Measurements from ENCODE around the gene ATG4C. TPM values are rescaled to one million over a fixed set of nuclear protein-coding genes. Genes with fewer than 3 reads are reported as not detected.
"Not testable (repeated sequence)": the region's sequence is repeated elsewhere in the genome, so short reads cannot be mapped to it uniquely, and the experiment has no call there.

Gene ATG4C
- total and polyA plus RNA-seq, 2 of the 13 experiments (the other 11 are each of a cell fraction or from before 2014, with no cell fraction given): 4.0 to 11.2 TPM

GRCh38 chr1:62735491-62736171 lies 48.3 kb upstream of the ATG4C start:
- no peaks in the 10 kb centered on the region for H3K9me3 ChIP-seq (ENCODE audit: low read length)
- no peaks in the 10 kb centered on the region for H3K79me2 ChIP-seq (ENCODE audit: insufficient read depth, low read length)
- ChIA-PET POLR2A (interaction anchor here (7.6 kb wide), 1 partner anchor 45 kb away, joined by 55 read pairs; the partner anchor contains the start of gene DOCK7), CTCF (ENCODE audit: low intra/inter-chr PET ratio, low total read pairs) (no interaction called here)
- H3K4me2 ChIP-seq (ENCODE audit: low read depth, low read length): no peak overlapping the region
- H2AFZ ChIP-seq (ENCODE audit: low read length): no peak overlapping the region
- H3K27me3 ChIP-seq (ENCODE audit: control insufficient read depth in 1 of 2, insufficient read depth in 2 of 2, low read length in 2 of 2): no peaks in the 10 kb centered on the region
- no TSS peak for BruUV-seq (replicated peaks)
- peak overlapping the region; percentile 21; the same call in 1 of the 2 replicates for H3K9ac ChIP-seq (ENCODE audit: insufficient read depth, low read depth, low read length)
- no peak overlapping the region for H3K4me3 ChIP-seq (replicated peaks in 1 of 3; ENCODE audit: insufficient read depth in 1 of 3, low read depth in 2 of 3, low read length in 3 of 3)
- H3K36me3 ChIP-seq (replicated peaks in 1 of 2; ENCODE audit: control insufficient read depth in 1 of 2, insufficient read depth in 2 of 2, low read length in 2 of 2): no peaks in the 10 kb centered on the region
- H3K4me1 ChIP-seq (ENCODE audit: insufficient read depth, low read length): peaks cover 57% of the 10 kb centered on the region
- H4K20me1 ChIP-seq (ENCODE audit: insufficient read depth, low read length): no peaks in the 10 kb centered on the region
- in situ Hi-C loops (cut with HindIII; ENCODE audit: extremely low pct_ligation_motif_present, low pct_unique_long_range_greater_than_20kb) (no loop called here), intact Hi-C loops (cut with micrococcal nuclease; ENCODE audit: unreplicated experiment) (loop anchor here (10.0 kb wide), 1 partner anchor 111 kb away; no protein-coding TSS in a partner anchor)
- H3K27ac ChIP-seq (ENCODE audit: extremely low read length, insufficient read depth, low read length): peak overlapping the region; percentile 77
- ATAC-seq (no peak), DNase-seq (ENCODE audit: low spot score) (no peak), FAIRE-seq (no peak)
- WGBS (ENCODE audit: low lambda C conversion rate): 75% methylated on average over 3 of the region's 3 CpGs
- no peak for TF ChIP-seq KDM1A (CRISPR knock-in tag; IDR thresholded peaks at IDR 0.05)
- TF ChIP-seq FOSL2 (CRISPR knock-in tag; IDR thresholded peaks at IDR 0.05): peak; percentile 55; the same call in 1 of the 2 replicates
- TF ChIP-seq FOXC1 (CRISPR knock-in tag; IDR thresholded peaks at IDR 0.05; ENCODE audit: borderline replicate concordance): no peak
- TF ChIP-seq ZNF607 (CRISPR knock-in tag; IDR thresholded peaks at IDR 0.05; ENCODE audit: borderline replicate concordance): no peak

- H3K9ac ChIP-seq (ENCODE audit: insufficient read depth, low read depth, low read length); intact Hi-C loops (cut with micrococcal nuclease; ENCODE audit: unreplicated experiment); CTCF ChIA-PET (ENCODE audit: low intra/inter-chr PET ratio, low total read pairs); FAIRE-seq; ATAC-seq; H2AFZ ChIP-seq (ENCODE audit: low read length); DNase-seq (ENCODE audit: low spot score); H3K27ac ChIP-seq (ENCODE audit: extremely low read length, insufficient read depth, low read length); H3K4me3 ChIP-seq (replicated peaks in 1 of 3; ENCODE audit: insufficient read depth in 1 of 3, low read depth in 2 of 3, low read length in 3 of 3); H3K27me3 ChIP-seq (ENCODE audit: control insufficient read depth in 1 of 2, insufficient read depth in 2 of 2, low read length in 2 of 2); BruUV-seq (replicated peaks); H4K20me1 ChIP-seq (ENCODE audit: insufficient read depth, low read length); H3K79me2 ChIP-seq (ENCODE audit: insufficient read depth, low read length); POLR2A ChIA-PET; H3K36me3 ChIP-seq (replicated peaks in 1 of 2; ENCODE audit: control insufficient read depth in 1 of 2, insufficient read depth in 2 of 2, low read length in 2 of 2); H3K4me2 ChIP-seq (ENCODE audit: low read depth, low read length); H3K9me3 ChIP-seq (ENCODE audit: low read length): not testable (repeated sequence)
- in situ Hi-C loops (cut with HindIII; ENCODE audit: extremely low pct_ligation_motif_present, low pct_unique_long_range_greater_than_20kb): loop anchor here (10.0 kb wide), 1 partner anchor 206 kb away; no protein-coding TSS in a partner anchor
- WGBS (ENCODE audit: low lambda C conversion rate): 95% methylated on average over 3 of the region's 3 CpGs
- peaks cover 16% of the 10 kb centered on the region for H3K4me1 ChIP-seq (ENCODE audit: insufficient read depth, low read length)
These were observed 43.2 kb upstream of the ATG4C start for GRCh38 chr1:62740701-62741100.
